HG03135 (cell line): Measurements from ENCODE around the gene FOXE3.

Experiments used
- ATAC-seq: cut with Tn5 transposase; IDR thresholded peaks from one replicate; pipeline ENCODE4 v1.9.1; 2021; ENCODE audit warnings: mild to moderate bottlenecking, moderate library complexity; ENCODE audit not compliant: unreplicated experiment

Gene FOXE3

GRCh38 chr1:47403321-47403910 lies 12.7 kb upstream of the FOXE3 start:
- ATAC-seq = no peak

GRCh38 chr1:47405697-47406096 lies 10.4 kb upstream of the FOXE3 start:
- no peak for ATAC-seq

GRCh38 chr1:47406966-47407365 lies 9.1 kb upstream of the FOXE3 start:
- ATAC-seq = no peak

- ATAC-seq = no peak
These were observed 8.6 kb upstream of the FOXE3 start for GRCh38 chr1:47407481-47407880.

- no peak for ATAC-seq
These were observed 6.6 kb upstream of the FOXE3 start for GRCh38 chr1:47409311-47410067.

GRCh38 chr1:47410068-47410455 lies 6.0 kb upstream of the FOXE3 start:
- ATAC-seq = no peak

- no peak for ATAC-seq
These were observed 4.6 kb upstream of the FOXE3 start for GRCh38 chr1:47411436-47411835.

- ATAC-seq = no peak
These were observed 3.6 kb upstream of the FOXE3 start for GRCh38 chr1:47412437-47412836.

GRCh38 chr1:47416319-47417169 lies 459 bp downstream of the FOXE3 start:
- ATAC-seq = no peak

GRCh38 chr1:47417170-47418044 lies 1.3 kb downstream of the FOXE3 start:
- ATAC-seq = no peak

- ATAC-seq = no peak
These were observed 2.0 kb downstream of the FOXE3 start for GRCh38 chr1:47418122-47418521.

GRCh38 chr1:47418681-47419325 lies 2.7 kb downstream of the FOXE3 start:
- no peak for ATAC-seq

- no peak for ATAC-seq
These were observed 4.5 kb downstream of the FOXE3 start for GRCh38 chr1:47420547-47420946.

GRCh38 chr1:47423872-47424271 lies 7.8 kb downstream of the FOXE3 start:
- ATAC-seq = no peak

GRCh38 chr1:47424336-47424982 lies 8.4 kb downstream of the FOXE3 start:
- ATAC-seq = no peak

GRCh38 chr1:47431534-47431933 lies 15.4 kb downstream of the FOXE3 start:
- ATAC-seq = no peak

GRCh38 chr1:47432071-47433036 lies 16.3 kb downstream of the FOXE3 start:
- ATAC-seq = no peak

- ATAC-seq = no peak
These were observed 16.9 kb downstream of the FOXE3 start for GRCh38 chr1:47433037-47433421.
